H9 (cell line): ENCODE measurements around the gene TANGO6. TPM values are rescaled to one million over a fixed set of nuclear protein-coding genes. Genes with fewer than 3 reads are reported as not detected.
A peak's percentile ranks its signal among the peaks of the same experiment; 100 is the strongest.

ENCODE experiments used
- DNase-seq: peaks from one replicate; pipeline ENCODE4 v3.0.0-alpha.2; 2017
- H2AFZ ChIP-seq: one replicate; pipeline ENCODE4 v1.6.1; 2013; ENCODE audit warnings: mild to moderate bottlenecking, low read length, control low read depth, moderate library complexity
- H2AK5ac ChIP-seq: 2 replicates; pipeline ENCODE4 v1.6.1; 2013; ENCODE audit warnings: low read length, control low read depth, mixed read lengths; ENCODE audit not compliant: insufficient read length
- H2BK120ac ChIP-seq: one replicate; pipeline ENCODE4 v1.6.1; 2013; ENCODE audit warnings: low read depth, mild to moderate bottlenecking, low read length, control low read depth, inconsistent platforms; ENCODE audit not compliant: poor library complexity, severe bottlenecking
- H2BK12ac ChIP-seq: 2 replicates; pipeline ENCODE4 v1.6.1; 2013; ENCODE audit warnings: low read length, control low read depth, mixed read lengths, low read depth; ENCODE audit not compliant: insufficient read length
- H2BK15ac ChIP-seq: 2 replicates; pipeline ENCODE4 v1.6.1; 2013; ENCODE audit warnings: low read depth, low read length, control low read depth
- H2BK20ac ChIP-seq: one replicate; pipeline ENCODE4 v1.6.1; 2013; ENCODE audit warnings: low read depth, mild to moderate bottlenecking, low read length, control low read depth, inconsistent platforms; ENCODE audit not compliant: poor library complexity, severe bottlenecking
- H2BK5ac ChIP-seq: 2 replicates; pipeline ENCODE4 v1.6.1; 2013; ENCODE audit warnings: low read length, control low read depth, mixed read lengths; ENCODE audit not compliant: insufficient read length
- H3K14ac ChIP-seq: 2 replicates; pipeline ENCODE4 v1.6.1; 2013; ENCODE audit warnings: low read length, control low read depth; ENCODE audit not compliant: insufficient read depth
- H3K18ac ChIP-seq: 2 replicates; pipeline ENCODE4 v1.6.1; 2013; ENCODE audit warnings: low read depth, mild to moderate bottlenecking, mixed read lengths, low read length, control low read depth; ENCODE audit not compliant: insufficient read length
- H3K23ac ChIP-seq: 2 replicates; pipeline ENCODE4 v1.6.1; 2013; ENCODE audit warnings: low read length, control low read depth, mixed read lengths, low read depth; ENCODE audit not compliant: insufficient read length
- H3K23me2 ChIP-seq: 2 replicates; pipeline ENCODE4 v1.6.1; 2013; ENCODE audit warnings: low read depth, mild to moderate bottlenecking, mixed read lengths, low read length, control low read depth; ENCODE audit not compliant: insufficient read length, poor library complexity, severe bottlenecking
- H3K27ac ChIP-seq: 2 replicates; pipeline ENCODE4 v1.5.1; 2013; ENCODE audit warnings: low read length, control low read depth, mixed read lengths, low read depth; ENCODE audit not compliant: insufficient read length
- H3K27me3 ChIP-seq: 2 replicates; pipeline ENCODE4 v1.6.1; 2013; ENCODE audit warnings: low read length, control low read depth, inconsistent platforms; ENCODE audit not compliant: insufficient read depth
- H3K4ac ChIP-seq: 2 replicates; pipeline ENCODE4 v1.6.1; 2013; ENCODE audit warnings: low read depth, mild to moderate bottlenecking, control low read depth, inconsistent platforms, low read length, moderate library complexity
- H3K4me1 ChIP-seq: 2 replicates; pipeline ENCODE4 v1.6.1; 2013; ENCODE audit warnings: low read length, control low read depth, inconsistent platforms; ENCODE audit not compliant: insufficient read depth
- H3K4me2 ChIP-seq: 2 replicates; pipeline ENCODE4 v1.6.1; 2013; ENCODE audit warnings: low read length, control low read depth, mixed read lengths; ENCODE audit not compliant: insufficient read length, insufficient read depth
- H3K56ac ChIP-seq: 2 replicates; pipeline ENCODE4 v1.6.1; 2013; ENCODE audit warnings: low read depth, mild to moderate bottlenecking, mixed read lengths, low read length, control low read depth; ENCODE audit not compliant: insufficient read length
- H3K79me1 ChIP-seq: 2 replicates; pipeline ENCODE4 v1.6.1; 2013; ENCODE audit warnings: low read depth, mild to moderate bottlenecking, moderate library complexity, low read length, control low read depth, inconsistent platforms; ENCODE audit not compliant: insufficient read depth, poor library complexity, severe bottlenecking
- H3K79me2 ChIP-seq: 2 replicates; pipeline ENCODE4 v1.6.1; 2013; ENCODE audit warnings: low read length, control low read depth, inconsistent platforms; ENCODE audit not compliant: insufficient read depth
- H3K9ac ChIP-seq: 2 replicates; pipeline ENCODE4 v1.6.1; 2013; ENCODE audit warnings: low read length, control low read depth, mixed read lengths; ENCODE audit not compliant: insufficient read length; ENCODE audit errors: extremely low read depth
- H3K9me3 ChIP-seq: one replicate; pipeline ENCODE4 v1.6.1; 2013; ENCODE audit warnings: low read depth, low read length, inconsistent platforms; ENCODE audit not compliant: control insufficient read depth
- H3T11ph ChIP-seq: one replicate; pipeline ENCODE4 v1.6.1; 2013; ENCODE audit warnings: mild to moderate bottlenecking, low read length, control low read depth, inconsistent platforms
- H4K20me1 ChIP-seq: one replicate; pipeline ENCODE4 v1.6.1; 2013; ENCODE audit not compliant: control insufficient read depth, insufficient read length, insufficient read depth
- H4K5ac ChIP-seq: 2 replicates; pipeline ENCODE4 v1.6.1; 2013; ENCODE audit warnings: low read depth, mild to moderate bottlenecking, mixed read lengths, low read length, control low read depth; ENCODE audit not compliant: insufficient read length
- H4K8ac ChIP-seq: replicated peaks from 2 replicates; pipeline ENCODE4 v1.6.1; 2013; ENCODE audit warnings: low read length, control low read depth, mixed read lengths, low read depth; ENCODE audit not compliant: insufficient read length
- H4K91ac ChIP-seq: 2 replicates; pipeline ENCODE4 v1.6.1; 2013; ENCODE audit warnings: low read depth, mild to moderate bottlenecking, moderate library complexity, mixed read lengths, low read length, control low read depth; ENCODE audit not compliant: insufficient read length
- H3K27ac Mint-ChIP-seq, 3 experiments: 2 replicates in 2 of 3; 3 replicates in 1 of 3; pipeline ENCODE4 v1.8.0; 2020 to 2021; ENCODE audit warnings: mixed read lengths in 3 of 3, mild to moderate bottlenecking in 1 of 3, moderate library complexity in 1 of 3
- H3K27me3 Mint-ChIP-seq: 2 replicates; pipeline ENCODE4 v1.8.0; 2021; ENCODE audit warnings: low read depth, mild to moderate bottlenecking, moderate library complexity, mixed read lengths
- H3K36me3 Mint-ChIP-seq, 3 experiments: 2 replicates in 2 of 3; 3 replicates in 1 of 3; pipeline ENCODE4 v1.8.0; 2020 to 2021; ENCODE audit warnings: low read depth in 3 of 3, mixed read lengths in 3 of 3; ENCODE audit not compliant: insufficient read depth in 1 of 3
- H3K4me1 Mint-ChIP-seq, 2 experiments: 2 replicates each; pipeline ENCODE4 v1.8.0; 2020; ENCODE audit warnings: mixed read lengths in 2 of 2
- H3K4me3 Mint-ChIP-seq, 2 experiments: 2 replicates in 1 of 2; 3 replicates in 1 of 2; pipeline ENCODE4 v1.8.0; 2020 to 2021; ENCODE audit warnings: mild to moderate bottlenecking in 2 of 2, mixed read lengths in 2 of 2, moderate library complexity in 1 of 2
- H3K9me3 Mint-ChIP-seq, 2 experiments: 2 replicates in 1 of 2; 3 replicates in 1 of 2; pipeline ENCODE4 v1.8.0; 2020; ENCODE audit warnings: mild to moderate bottlenecking in 2 of 2, mixed read lengths in 2 of 2, moderate library complexity in 1 of 2
- CTCF ChIP-seq: fragments of 200-600 bp; sonication (generic); conservative IDR thresholded peaks from 3 replicates; pipeline ENCODE4 v1.8.0; 2021; ENCODE audit warnings: antibody characterized with exemption, mild to moderate bottlenecking
- WGBS: extraction: QIAGEN DNeasy Blood & Tissue Kit; methylation state at CpG from one replicate; pipeline ENCODE4 v1.1.7; 2013; ENCODE audit warnings: missing lambda C conversion rate, low lambda C conversion rate, mixed read lengths; ENCODE audit not compliant: insufficient read length; ENCODE audit errors: extremely low coverage; 5-methylcytosine and 5-hydroxymethylcytosine counted together
- total RNA-seq: library from RNA; stranded (reverse); gene quantifications from 2 replicates; pipeline ENCODE4 v1.2.1, GENCODE V29; 2021

The TANGO6 gene
- total RNA-seq, 1 experiment from 2014 or later: 12.0 TPM

GRCh38 chr16:69100071-69100691, 256.9 kb downstream of the TANGO6 start:
- H3K9me3 Mint-ChIP-seq: peaks cover 0 to 3% of the 10 kb centered on the region in 2 experiments; a peak in 1 of 5 replicates
- H3K27ac Mint-ChIP-seq: peak overlapping the region in 1 of 3 experiments; percentile 70; a peak in 3 of 7 replicates
- no peak overlapping the region for H3K27ac ChIP-seq
- H3K23me2 ChIP-seq: no peaks in the 10 kb centered on the region
- H3K36me3 Mint-ChIP-seq: no peaks in the 10 kb centered on the region
- no peak overlapping the region for H4K5ac ChIP-seq
- no peaks in the 10 kb centered on the region for H3K79me2 ChIP-seq
- no peak overlapping the region for H2AK5ac ChIP-seq
- peaks cover 12% of the 10 kb centered on the region for H3K27me3 Mint-ChIP-seq
- no peak overlapping the region for H2AFZ ChIP-seq
- H4K20me1 ChIP-seq: no peaks in the 10 kb centered on the region
- H3K4me1 ChIP-seq: peaks cover 13% of the 10 kb centered on the region
- peak overlapping the region; percentile 18 for H3K18ac ChIP-seq
- no peak for DNase-seq
- TF ChIP-seq CTCF: no peak
- no peak overlapping the region for H2BK20ac ChIP-seq
- H3K9ac ChIP-seq: no peak overlapping the region
- H2BK15ac ChIP-seq: no peak overlapping the region
- H2BK5ac ChIP-seq: no peak overlapping the region
- no peak overlapping the region for H3K14ac ChIP-seq
- no peak overlapping the region for H3T11ph ChIP-seq
- no peak overlapping the region for H3K4me2 ChIP-seq
- peak overlapping the region in 1 of 2 experiments; percentile 12; a peak in 1 of 5 replicates for H3K4me3 Mint-ChIP-seq
- no peak overlapping the region for H2BK120ac ChIP-seq
- H4K8ac ChIP-seq: no peak overlapping the region
- no CpG with 5 or more reads among the region's 11 CpGs for WGBS
- no peak overlapping the region for H3K23ac ChIP-seq
- H3K9me3 ChIP-seq: no peaks in the 10 kb centered on the region
- no peak overlapping the region for H3K4ac ChIP-seq
- H3K27me3 ChIP-seq: no peaks in the 10 kb centered on the region
- H3K79me1 ChIP-seq: no peaks in the 10 kb centered on the region
- H2BK12ac ChIP-seq: no peak overlapping the region
- no peak overlapping the region for H4K91ac ChIP-seq
- H3K56ac ChIP-seq: no peak overlapping the region
- H3K4me1 Mint-ChIP-seq: peaks cover 40 to 45% of the 10 kb centered on the region in 2 experiments
